Posterior cingulate gyrus (tissue), 11 donors: ENCODE measurements around the gene FGFBP1.

Source experiments
- DNase-seq, 10 donors: peaks; one replicate each; pipeline versions ENCODE4 v3.0.0 to v3.0.0-alpha.2; 2020 to 2021; ENCODE audit warnings: mixed read lengths in 3 of 10
- intact Hi-C: fragments of 100-400 bp; cut with DNase I; formaldehyde crosslinking; loops from one replicate; pipeline ENCODE4 v1.15.1; 2023

Gene FGFBP1

GRCh38 chr4:15938640-15939039 lies at the start of gene FGFBP1:
Gene FGFBP1 (minus strand): TSS chr4:15938740. CDS start chr4:15936632, 2,108 bp downstream.
- intact Hi-C loops: no loop called here
- DNase-seq: no peak

- no peak for DNase-seq
- intact Hi-C loops: no loop called here
Observed at GRCh38 chr4:15988222-15988621, 49.7 kb upstream of the FGFBP1 start.

- intact Hi-C loops: no loop called here
- no peak for DNase-seq
Observed at GRCh38 chr4:15986907-15987306, 48.4 kb upstream of the FGFBP1 start.

GRCh38 chr4:15983610-15984009 lies 45.1 kb upstream of the FGFBP1 start:
- intact Hi-C loops: no loop called here

GRCh38 chr4:15982842-15983524 lies 44.4 kb upstream of the FGFBP1 start:
- intact Hi-C loops: no loop called here
- no peak for DNase-seq

More at GRCh38 chr4:15983610-15984009, 45.1 kb upstream of the FGFBP1 start:
- DNase-seq: no peak

- no peak for DNase-seq
- intact Hi-C loops: no loop called here
Observed at GRCh38 chr4:15976456-15977447, 38.2 kb upstream of the FGFBP1 start.

GRCh38 chr4:15971068-15971801 lies 32.7 kb upstream of the FGFBP1 start:
- DNase-seq: no peak
- intact Hi-C loops: no loop called here

GRCh38 chr4:15968551-15969300 lies 30.2 kb upstream of the FGFBP1 start:
- intact Hi-C loops: no loop called here

GRCh38 chr4:15965325-15965724 lies 26.8 kb upstream of the FGFBP1 start:
- no peak for DNase-seq
- intact Hi-C loops: no loop called here

More at GRCh38 chr4:15968551-15969300, 30.2 kb upstream of the FGFBP1 start:
- no peak for DNase-seq

GRCh38 chr4:15964159-15964558 lies 25.6 kb upstream of the FGFBP1 start:
- no peak for DNase-seq
- intact Hi-C loops: no loop called here

GRCh38 chr4:15963576-15963975 lies 25.0 kb upstream of the FGFBP1 start:
- intact Hi-C loops: no loop called here

GRCh38 chr4:15963001-15963451 lies 24.5 kb upstream of the FGFBP1 start, which contains the start of gene FGFBP2:
Gene FGFBP2 (minus strand): TSS chr4:15963175. CDS start chr4:15963129, 46 bp downstream.
- DNase-seq: peak in 1 of 10 donors; percentile 21
- intact Hi-C loops: no loop called here

More at GRCh38 chr4:15963576-15963975, 25.0 kb upstream of the FGFBP1 start:
- no peak for DNase-seq

- intact Hi-C loops: no loop called here
- DNase-seq: no peak
Observed at GRCh38 chr4:15961781-15962510, 23.4 kb upstream of the FGFBP1 start.

- intact Hi-C loops: loop anchor here (5.0 kb wide), 1 partner anchor 481 kb away; no protein-coding TSS in a partner anchor
- DNase-seq: no peak
Observed at GRCh38 chr4:15958562-15958961, 20.0 kb upstream of the FGFBP1 start.

GRCh38 chr4:15956179-15956850 lies 17.8 kb upstream of the FGFBP1 start:
- intact Hi-C loops: loop anchor here (1.0 to 5.0 kb wide), 3 partner anchors 74 to 479 kb away; no protein-coding TSS in a partner anchor
- peak in 6 of 10 donors; percentile 39 to 92 (median 65) for DNase-seq

GRCh38 chr4:15955670-15956069 lies 17.1 kb upstream of the FGFBP1 start:
- DNase-seq: no peak
- intact Hi-C loops: loop anchor here (1.0 to 5.0 kb wide), 3 partner anchors 73 to 478 kb away; no protein-coding TSS in a partner anchor

- DNase-seq: no peak
- intact Hi-C loops: no loop called here
Observed at GRCh38 chr4:15953625-15954024, 15.1 kb upstream of the FGFBP1 start.

GRCh38 chr4:15951781-15952180 lies 13.2 kb upstream of the FGFBP1 start:
- no peak for DNase-seq
- intact Hi-C loops: no loop called here
